Hepatocyte (in vitro differentiated cells): Measurements from ENCODE around the gene C19orf73.

Source experiments
- CTCF ChIP-seq: fragments of 200-600 bp; sonication (generic); IDR thresholded peaks from 2 replicates; pipeline ENCODE4 v1.5.1; 2016; ENCODE audit warnings: antibody characterized with exemption, mild to moderate bottlenecking; ENCODE audit not compliant: poor library complexity
- EZH2 ChIP-seq: fragments of 200-600 bp; sonication (generic); IDR thresholded peaks from 2 replicates; pipeline ENCODE4 v1.6.1; 2016; ENCODE audit warnings: antibody characterized with exemption, mild to moderate bottlenecking, borderline replicate concordance

- TF ChIP-seq CTCF, result no peak
- TF ChIP-seq EZH2, result no peak
Measured at GRCh38 chr19:49128545-49129237, 9.7 kb upstream of the C19orf73 start.
